HG02981 (cell line): ENCODE data around the gene RABAC1.

Experiments used
- ATAC-seq: cut with Tn5 transposase; IDR thresholded peaks from one replicate; pipeline ENCODE4 v1.9.1; 2021; ENCODE audit warnings: mild to moderate bottlenecking, moderate library complexity; ENCODE audit not compliant: unreplicated experiment

RABAC1 gene

DNA sequence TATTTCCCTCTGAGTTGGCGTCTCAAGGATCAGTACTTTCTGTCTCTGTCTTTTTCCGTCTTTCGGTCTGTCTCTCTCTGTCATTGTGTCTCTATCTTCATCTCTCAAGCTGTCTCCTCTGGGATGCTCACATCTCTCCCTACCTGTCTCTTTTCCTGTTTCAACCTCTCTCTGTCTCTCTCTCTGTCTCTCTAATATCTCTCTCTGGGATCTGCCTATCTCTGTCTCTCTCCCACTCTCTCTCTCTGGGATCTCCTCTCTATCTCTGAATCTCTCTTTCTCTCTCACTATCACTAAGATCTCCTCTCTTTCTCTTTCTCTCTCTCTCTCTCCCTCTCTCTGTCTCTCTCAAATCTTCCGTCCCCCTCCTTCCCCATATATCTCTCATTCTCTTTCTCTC is 30.9 kb upstream of the RABAC1 start:
- no peak for ATAC-seq

DNA sequence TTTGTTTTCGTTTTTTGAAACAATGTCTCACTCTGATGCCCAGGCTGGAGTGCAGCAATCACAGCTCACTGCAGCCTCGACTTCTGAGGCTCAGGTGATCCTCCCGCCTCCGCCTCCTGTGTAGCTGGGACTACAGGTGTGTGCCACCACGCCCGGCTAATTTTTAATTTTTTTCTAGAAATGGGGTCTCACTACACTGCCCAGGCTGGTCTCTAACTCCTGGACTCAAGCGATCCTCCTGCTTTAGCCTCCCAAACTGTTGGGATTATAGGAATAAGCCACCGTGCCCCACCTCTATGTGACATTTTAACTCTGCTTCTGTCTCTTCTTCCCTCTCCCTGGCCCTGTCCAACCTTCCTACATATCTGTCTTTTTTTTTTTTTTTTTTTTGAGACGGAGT is 29.8 kb upstream of the RABAC1 start:
- no peak for ATAC-seq

DNA sequence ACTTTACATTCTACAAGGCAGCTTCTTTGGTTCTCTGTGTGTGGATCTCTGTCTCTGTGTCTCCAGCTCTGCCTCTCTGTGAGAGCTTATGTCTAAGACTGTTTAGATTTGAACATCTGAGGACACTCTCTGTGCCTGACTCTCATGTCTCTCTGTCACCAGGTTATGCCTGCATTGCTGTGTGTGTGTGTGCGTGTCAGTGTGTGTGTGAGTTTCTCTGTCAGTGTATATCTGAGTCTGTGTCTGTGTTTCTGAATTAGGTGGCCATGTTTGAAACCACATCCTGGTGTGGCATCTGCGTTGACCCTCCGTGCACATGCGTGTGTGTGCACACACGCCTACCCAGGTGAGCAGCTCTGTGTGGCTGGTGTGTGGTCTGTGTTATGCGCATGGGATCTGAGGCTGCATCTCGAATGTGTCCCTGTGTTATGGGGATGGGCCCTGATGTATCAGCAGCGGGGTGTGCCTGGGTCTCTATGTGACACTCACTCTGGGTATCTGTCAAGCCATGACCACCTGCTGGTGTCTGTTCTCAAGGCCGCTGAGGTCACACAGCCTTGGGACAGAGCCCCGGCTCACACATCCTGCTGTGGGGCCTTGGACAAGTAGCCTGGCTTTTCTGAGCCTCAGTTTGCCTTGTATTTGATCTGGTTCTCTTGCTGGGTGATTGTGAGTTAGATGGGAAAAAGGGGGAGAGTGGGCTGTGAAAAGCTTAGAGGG is 28.2 kb upstream of the RABAC1 start:
- no peak for ATAC-seq

DNA sequence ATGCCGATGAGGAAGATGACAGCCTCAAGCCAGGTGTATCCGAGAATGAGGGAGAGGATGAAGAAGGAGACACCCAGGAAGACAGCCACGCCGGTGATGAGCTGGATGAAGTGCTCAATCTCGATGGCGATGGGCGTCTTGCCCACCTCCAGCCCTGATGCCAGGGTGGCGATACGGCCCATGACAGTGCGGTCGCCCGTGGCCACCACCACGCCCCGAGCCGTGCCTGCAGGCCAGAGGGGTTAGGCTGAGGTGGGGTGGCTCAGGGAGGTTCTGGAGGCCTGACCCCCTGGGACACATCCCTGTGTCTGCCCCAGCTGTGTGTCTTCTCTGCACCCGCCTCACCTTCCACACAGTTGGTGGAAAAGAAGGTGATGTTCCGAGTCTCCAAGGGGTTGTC is 25.8 kb upstream of the RABAC1 start:
- no peak for ATAC-seq

DNA sequence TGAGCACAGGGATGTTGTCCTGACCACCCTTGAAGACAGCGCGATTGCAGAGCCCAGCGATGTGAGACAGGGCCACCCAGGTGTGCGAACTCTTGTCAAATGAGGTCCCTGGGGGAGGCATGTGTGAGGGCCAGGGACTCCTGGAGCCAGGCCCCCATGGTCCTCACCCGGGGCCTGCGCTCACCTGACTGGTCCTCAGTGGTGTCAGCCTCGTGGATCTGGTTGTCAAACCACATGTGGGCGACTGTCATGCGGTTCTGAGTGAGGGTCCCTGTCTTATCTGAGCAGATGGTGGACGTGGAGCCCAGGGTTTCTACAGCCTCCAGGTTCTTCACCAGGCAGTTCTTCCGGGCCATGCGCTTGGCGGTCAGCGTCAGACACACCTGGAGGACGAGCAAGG is 22.6 kb upstream of the RABAC1 start:
- ATAC-seq = no peak

DNA sequence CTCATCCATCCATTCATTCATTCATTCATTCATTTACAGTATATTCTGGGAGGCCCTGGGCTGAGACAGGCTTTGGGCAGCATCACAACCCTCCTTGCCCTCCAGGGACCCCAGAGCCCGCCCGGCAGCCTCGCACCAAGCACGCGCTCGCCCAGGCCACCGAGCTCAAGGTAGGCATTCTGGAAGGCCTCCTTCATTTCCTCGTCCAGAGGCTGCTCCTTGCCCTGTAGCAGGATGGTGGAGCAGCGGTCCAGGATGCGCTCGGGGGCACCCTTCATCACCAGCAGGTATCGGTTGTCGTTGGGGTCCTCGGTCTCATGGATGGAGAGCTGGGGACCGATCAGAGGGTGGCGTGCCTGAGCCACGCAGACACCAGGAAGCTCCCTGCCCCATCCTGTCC is 19.3 kb upstream of the RABAC1 start:
- no peak for ATAC-seq

DNA sequence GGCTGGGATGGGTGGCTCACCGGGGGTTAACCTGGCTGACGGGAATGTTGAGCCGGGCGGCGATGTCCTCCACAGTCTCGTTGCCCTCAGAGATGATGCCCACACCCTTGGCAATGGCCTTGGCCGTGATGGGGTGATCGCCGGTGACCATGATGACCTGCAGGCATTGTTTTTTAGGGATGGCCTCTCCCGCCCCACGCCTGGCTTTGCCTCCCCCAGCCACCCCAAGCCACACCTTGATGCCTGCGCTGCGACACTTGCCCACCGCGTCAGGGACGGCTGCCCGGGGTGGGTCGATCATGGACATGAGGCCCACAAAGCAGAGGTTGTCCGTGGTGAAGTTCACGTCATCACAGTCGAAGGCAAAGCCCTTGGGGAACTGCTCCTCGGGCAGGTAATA is 18.8 kb upstream of the RABAC1 start:
- no peak for ATAC-seq

DNA sequence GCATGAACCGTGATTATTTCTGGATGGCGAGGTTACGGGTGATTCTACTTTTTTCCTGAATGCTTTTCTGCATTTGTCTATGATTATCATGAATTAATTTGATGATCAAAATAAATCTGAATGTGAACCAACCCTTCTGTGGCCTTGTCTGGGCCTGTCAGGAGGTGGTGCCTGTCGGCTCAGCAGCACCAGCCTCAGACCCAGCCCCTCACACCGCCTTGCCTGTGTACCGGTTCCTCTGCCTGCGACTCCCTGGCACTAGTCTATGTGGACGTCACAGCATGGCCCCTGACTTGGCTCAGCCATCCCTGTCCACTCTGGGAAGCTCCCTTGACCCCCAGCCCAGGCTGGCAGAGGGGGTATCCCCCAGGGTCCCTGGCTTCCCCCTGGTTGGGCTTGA is 15.5 kb upstream of the RABAC1 start:
- no peak for ATAC-seq

DNA sequence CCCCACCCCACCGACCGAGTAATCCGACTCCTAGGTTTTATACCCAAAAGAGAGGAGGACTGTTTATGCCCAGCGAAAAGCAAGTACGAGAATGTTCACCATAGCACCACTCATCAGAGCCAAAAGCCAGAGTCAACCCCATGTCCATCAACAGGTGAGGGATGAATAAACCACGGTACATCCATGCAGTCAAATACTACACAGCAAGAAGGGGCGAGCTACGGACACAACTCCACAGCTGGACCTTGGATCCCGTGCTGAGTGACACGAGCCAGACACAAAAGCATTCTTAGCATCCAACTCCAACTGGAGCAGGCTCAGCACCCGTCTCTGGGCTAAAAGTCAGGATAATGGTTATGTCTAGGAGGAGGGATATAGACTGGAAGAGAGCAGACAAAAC is 12.2 kb upstream of the RABAC1 start:
- ATAC-seq = no peak

DNA sequence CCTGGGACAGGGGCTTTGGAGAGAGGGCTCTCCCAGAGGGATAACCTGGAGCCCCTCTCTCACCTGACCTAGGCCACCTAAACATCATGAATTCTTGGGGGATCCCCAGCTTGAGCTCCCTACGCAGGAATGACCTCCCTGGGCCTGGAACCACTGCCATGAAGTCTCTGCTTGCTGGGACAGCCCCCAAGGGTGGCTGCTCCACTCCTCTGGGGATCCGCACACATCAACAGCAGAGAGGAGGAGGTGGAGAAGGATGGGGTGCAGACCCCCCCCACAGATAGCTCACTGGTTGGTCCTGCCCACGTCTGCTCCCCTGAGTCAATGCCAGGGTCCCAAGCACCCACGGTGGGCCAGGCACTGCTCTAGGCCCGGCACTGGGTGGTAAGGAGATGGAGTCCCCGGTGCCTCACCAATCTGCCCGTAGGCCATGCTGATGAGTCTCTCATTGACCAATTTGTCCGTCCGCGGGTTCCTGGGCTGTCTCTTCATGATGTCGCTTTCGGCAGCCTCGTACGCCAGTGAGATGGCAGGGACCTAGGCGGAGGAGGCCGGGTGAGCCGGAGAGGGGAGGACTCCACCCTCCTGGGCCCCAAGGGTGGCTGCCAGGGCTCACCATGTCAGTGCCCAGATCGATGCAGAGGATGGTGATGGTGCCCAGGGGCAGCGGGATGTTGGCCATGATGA is 10.8 kb upstream of the RABAC1 start:
- no peak for ATAC-seq

DNA sequence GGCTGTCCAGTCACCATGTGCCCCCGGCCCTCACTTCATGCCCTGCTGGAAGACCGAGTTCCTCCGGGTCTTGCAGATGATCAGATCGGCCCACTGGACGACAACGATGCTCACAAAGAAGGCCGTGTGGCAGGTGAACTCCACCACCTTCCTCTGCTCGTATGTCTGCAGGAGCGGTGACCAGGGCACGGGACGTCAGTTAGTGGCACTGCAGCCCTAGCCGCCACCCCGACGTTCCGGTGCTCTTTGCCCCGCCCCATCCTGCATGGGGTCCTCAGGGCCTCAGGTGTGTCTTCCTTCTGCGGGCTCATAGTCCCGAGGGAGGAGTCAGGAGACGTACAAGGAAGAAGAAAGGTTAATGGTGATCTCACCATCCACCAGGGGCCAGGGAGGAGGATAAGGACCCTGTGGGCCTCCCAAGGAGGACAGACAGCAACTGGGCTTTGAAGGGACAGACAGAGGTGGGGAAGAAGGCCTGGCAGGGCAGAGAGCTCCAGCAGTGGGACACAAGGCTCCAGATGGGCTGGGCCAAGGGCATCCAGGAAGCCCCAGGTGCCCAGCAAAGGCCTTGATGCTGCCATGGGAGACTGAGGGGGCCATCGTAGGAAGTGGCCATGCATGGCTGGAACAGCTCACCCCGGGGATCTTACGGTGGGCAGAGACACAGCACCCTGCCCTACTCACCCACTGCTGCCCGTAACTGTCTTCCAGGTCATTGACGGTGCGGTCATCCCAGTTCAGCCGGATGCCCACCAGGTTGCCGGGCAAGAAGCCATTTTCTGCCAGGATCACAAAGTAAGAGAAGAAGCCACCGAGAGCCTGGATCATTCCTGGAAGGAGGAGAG is 9.9 kb upstream of the RABAC1 start:
- ATAC-seq = no peak

DNA sequence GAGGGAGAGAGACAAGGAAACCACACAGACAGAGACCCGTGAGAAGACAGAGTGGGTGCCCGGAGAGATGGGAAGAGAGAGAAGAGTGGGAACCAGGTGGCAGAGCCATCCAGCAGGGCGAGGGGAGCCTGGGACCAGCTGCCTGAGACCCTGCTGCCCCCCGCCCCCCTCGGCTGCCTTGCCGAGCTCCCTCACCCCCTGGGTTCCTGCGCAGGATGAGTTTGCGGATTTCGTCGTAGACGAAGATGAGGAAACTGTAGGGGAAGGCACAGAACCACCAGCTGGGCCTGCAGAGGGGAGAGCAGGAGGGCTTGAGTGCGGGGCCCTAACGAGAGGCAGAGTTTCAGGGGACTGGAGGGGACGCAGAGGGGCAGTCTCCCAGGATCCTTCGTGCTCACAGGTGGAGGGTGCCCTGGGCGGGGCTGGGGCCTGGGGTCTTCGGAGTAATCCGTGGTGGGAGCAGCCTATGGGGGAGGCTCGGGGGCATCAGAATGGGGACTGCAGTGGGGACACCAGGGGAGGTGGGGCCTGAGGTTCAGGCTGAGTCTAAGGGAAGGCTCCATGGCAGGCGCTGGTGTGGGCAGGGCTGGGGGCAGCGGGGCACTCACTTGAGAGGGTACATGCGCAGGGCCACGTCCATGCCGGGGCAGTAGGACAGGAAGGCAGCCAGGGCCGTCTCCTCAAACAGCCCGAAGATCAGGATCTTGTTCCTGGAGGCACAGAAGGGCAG is 8.1 kb upstream of the RABAC1 start:
- no peak for ATAC-seq

DNA sequence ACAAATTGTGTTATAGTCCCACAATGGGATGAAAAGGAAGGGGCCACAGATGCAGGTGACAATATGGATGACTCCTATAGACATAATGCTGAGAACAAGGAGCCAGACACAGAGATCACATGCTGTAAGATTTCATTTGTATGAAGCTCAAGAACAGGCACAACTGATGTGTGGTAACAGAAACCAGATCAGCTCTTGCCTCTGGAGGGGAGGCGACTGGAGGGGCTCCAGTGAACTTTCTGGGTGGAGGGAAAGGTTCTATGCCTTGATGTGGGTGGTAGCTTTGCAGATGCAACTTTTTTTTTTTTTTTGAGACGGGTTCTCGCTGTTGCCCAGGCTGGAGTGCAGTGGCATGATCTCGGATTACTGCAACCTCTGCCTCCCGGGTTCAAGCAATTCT is 6.0 kb upstream of the RABAC1 start:
- ATAC-seq = no peak

DNA sequence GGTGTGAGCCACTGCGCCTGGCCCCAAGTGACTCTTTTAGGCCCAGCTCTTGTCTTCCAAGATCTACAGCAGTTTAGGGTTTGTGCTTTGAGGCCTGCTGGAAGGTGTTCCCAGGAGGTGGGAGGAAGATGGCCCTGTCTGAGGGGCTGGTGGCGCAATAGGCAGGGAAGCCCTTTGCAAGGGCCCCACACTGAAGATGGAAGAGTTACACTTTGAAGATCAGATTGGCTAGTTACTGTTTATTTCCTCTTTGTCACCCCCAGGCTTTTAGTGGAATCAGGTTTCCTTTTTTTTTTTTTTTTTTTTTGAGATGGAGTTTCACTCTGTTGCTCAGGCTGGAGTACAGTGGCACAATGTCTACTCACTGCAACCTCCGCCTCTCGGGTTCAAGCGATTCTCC is 1.9 kb upstream of the RABAC1 start:
- no peak for ATAC-seq

DNA sequence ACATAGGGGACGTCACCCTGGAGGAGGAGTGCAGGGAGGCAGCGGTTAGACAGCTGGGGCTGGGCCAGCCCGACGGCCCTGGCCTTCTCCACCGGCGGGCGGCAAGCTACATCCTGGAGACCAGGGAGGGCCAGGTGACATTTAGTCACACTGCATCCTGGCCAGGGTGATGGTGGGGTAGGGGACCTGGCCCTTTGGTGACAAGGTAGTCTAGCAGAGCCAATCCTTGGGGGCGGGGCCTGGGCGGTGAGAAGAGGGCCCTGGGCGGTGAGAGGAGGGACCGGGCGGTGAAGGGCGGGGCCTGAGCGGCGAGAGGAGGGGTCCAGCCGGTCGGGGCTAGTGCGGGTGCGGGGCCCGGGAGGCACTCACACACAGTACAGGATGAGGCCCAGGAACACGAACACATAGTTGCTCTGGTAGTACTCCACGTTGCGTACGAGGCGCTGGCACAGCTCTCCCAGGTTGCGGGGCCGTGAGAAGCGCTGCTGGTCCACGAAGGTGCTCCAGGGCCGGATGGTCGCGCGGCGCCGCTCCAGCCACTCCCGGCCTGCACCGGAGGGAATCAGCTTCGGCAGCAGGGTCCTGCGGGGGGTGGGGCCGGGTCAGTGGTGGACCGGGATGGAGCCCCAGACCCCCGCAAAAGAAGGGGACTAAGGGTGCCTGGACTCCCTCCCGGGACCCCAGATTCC is 610 bp downstream of the RABAC1 start:
- peak; percentile 21 for ATAC-seq

DNA sequence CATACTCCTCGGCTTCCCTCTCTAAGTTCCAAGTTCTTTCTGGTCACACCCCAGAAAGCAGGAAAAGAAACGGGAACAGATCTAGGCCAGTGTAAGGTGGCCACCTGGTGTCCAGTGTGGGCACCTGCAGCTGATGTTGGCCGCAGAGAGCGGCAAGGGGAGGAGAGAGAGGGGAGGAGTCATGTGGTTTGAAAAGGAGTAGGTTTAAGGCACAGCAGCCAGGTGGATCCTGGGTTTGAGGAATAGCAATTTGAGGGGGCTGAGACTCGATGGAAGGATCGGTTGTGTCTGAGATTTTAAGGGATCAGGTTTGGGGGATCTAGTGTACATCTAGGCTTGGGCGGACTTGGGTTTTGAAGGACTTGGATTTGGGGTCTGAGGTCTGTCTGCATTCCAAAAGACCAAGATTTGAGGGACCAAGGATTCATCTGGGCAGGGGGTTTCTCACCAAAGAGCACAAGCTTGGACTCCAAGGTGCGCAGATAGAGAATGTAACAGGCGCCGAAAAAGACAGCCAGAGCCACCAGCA is 1.2 kb downstream of the RABAC1 start:
- ATAC-seq = no peak

DNA sequence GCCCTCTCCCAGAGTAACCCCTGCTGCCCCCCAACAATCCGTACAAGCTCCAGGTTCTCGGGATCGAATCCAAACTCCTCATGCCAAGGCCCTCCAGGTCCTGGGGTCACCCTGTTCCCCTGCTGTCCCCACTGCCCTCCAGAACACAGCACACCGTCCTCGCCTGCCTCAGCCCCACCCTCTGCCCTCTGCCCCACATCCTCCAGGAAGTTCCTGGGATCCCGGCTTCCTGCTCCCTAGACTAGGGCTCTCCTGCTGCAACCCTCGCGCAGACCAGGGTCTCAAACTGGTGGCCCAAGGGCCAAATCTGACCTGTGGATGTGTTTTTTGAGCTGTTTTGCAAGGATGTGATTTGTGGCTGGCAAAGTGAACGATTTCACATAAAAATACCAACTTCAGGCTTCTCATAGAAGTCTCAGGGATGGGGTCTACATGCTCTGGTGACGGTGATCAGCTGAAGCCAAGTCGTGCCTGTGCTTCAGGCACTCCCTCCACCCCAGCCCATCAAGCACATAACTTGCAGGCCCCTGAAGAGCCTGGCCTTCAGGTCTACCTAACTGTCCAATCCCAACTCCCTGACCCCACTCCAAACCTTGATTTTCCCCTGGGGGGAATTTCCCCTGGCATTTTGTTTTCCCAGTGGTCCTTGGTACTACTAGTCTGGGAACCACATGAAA is 1.8 kb downstream of the RABAC1 start:
- ATAC-seq = no peak

DNA sequence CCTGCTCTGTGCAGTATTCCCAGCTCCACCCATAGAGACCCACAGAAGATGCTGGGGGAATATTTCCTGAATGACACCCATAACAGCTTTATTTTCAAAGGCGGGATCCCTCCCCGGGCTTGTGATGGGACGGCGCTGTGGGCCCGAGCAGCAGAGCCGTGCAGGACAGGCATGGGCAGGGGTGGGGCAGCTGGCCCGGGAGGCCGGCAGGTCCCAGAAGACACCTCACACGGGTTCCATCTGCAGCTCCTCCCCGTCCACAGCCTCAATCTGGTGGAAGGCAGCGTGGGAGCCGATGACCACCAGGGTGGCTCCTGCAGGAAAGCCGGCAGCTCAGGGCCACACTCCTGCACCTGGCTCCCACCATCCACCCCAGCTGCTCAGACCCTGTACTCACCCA is 2.5 kb downstream of the RABAC1 start:
- no peak for ATAC-seq

DNA sequence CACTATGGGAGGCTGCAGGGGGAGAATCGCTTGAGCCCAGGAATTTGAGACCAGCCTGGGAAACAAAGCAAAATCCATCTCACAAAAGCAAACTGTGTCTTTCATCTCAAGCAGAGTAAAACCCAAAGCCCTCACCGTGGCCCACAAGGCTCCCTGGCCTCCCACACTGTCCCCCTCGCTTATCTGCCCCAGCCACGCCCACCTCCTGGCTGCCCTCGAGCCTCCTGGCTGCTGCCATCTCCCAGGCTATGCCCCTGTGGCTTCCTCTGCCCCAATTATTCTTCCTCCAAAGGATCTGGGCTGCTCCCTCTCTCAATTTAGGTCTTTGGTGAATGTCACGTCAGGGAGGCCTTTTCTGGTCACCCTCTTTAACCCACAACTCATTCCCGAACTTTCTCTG is 3.6 kb downstream of the RABAC1 start:
- no peak for ATAC-seq

DNA sequence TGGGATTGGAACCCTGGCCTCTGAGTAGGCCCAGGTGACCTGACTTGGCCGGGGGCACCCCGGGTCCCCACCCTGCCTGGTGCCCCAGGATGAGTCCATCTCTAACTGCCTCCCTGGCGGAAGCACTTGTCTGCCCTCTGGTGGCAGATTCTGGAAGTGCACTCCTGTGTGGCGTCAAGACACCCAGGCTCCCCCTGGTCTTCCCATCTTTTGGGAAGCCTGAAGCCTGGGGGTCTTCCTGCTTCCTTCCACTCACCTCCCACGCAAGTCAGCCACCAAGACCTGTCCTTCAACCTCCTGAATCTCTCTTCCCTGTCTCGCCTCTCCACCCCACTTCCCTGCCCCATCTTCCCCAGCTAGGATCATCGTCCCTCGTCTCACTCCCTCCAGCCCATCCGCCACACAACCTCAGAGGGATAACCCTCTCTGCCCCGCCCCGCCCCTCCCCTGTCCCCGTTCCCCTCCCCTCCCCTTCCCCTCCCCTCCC is 7.4 kb downstream of the RABAC1 start:
- ATAC-seq = no peak
